T-helper 2 cell (primary cell): ENCODE data around the gene KCNN3.
"Not testable (repeated sequence)": the region's sequence is repeated elsewhere in the genome, so short reads cannot be mapped to it uniquely, and the experiment has no call there.

ENCODE experiments used
- DNase-seq, 5 experiments: peaks; one replicate each; pipeline versions ENCODE4 v3.0.0 to v3.0.0-alpha.2; 2012 to 2022
- total RNA-seq, 2 donors: gene quantifications; one replicate each; lab custom pipeline; 2026; lab: John Stamatoyannopoulos, UW

Gene KCNN3
- total RNA-seq, result 0 to 0.27 reads per million in 2 donors

DNA sequence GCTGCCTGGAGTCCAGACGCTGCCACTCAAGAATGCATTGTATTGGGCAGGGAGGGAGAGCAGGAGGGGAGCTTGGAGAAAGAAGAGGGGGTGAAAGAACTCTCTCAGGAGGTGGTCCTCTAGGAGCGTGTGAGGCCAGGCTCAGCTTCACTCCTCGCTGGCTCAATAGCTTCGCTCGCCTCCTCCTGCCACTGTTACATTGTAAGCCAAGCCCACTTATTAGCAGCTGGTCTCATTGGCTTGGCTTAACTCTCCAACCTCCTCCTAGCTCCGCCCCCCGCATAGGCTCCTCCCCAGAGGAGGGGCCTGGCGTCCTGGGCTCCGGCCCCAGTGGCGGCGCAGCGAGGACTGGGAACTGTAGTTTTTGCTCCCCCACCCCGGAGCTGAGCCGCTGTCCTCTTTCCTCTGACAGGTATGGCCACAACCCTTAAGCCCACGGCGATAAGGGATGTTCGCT lies at the start of gene KCNN3:
Gene KCNN3, minus strand, starts transcription at position 167 of the 457 bp plus-strand sequence. CDS start 317 bp downstream, outside the sequence.
- peak; percentile 48 to 69 (median 66) for DNase-seq

DNA sequence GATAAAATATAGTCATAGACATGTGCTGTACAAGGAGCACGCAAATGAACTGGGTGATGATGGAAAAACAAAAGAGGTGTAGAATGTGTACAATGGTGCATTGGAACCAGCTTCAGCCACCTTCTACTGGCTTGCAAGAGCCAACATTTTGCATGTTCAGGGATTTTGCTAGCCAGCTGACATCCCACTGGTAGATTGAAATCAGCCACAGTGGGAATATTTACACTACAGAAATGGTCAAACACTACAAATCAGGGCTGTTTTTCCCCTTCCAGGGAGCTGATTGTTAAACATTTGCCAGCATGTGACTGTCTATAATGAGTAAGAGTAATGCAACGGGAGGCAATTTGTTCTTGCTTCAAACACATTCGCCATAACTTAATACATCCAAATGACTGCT lies 43.2 kb upstream of the KCNN3 start:
- no peak for DNase-seq

DNA sequence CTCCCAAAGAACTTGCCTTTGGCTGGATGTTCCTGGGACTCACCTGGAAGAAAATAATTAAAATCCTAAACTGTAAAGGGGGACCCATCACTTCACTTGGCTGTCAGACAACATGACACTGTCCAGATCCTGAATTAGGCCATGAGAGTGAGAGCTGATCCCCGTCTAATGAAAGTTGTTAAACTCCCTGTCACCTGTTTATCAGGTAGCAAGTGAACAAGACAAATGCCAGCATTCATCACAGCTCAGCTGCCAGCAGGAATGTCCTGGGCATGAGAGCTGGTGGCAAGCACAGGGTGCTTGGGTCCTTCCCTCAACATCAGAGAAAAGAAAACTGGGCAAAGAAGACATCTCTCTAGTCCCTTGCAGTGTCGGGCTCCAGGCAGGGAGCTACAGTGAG lies 42.7 kb upstream of the KCNN3 start:
- DNase-seq, result no peak

DNA sequence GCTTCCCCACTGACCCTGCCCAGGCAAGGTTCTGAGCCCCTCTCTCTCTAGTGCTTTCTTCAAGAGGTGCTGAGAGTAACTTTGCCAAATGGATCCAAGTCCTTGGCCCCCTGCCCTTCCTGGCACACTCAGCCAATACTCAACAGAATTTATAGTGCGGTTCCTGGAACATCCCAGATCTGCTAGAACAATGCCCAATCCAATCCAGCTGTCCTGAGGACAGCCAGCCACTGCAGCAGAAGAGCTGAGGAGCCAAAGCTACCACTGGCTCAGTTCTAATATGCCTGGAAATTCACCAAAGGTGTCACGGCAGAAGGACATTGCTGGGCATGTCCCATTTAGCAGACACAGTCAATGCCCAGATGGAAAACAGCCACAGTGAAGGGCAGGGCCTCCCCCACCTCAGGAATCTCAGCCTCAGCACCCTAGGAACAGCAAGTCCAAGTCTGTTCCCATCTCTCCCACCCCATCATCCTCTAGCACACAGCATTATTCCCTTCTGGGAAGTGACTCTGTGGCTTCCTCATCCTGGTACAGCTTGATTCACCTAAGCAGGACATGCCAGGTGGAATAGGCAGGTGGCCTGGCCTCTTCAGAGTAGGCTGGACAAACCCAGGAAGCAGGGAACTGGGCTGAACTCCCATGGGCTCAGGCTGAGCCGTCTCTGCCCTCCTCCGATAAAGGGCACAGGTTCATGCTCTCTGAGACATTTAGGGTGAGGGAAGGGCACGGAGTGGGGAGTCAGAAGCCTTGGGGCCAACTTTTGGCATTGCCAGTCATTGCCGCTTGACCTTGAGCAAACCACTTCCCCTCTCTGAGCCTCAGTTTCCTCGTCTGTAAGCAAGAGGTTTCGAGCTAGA lies 41.8 kb upstream of the KCNN3 start:
- no peak for DNase-seq

DNA sequence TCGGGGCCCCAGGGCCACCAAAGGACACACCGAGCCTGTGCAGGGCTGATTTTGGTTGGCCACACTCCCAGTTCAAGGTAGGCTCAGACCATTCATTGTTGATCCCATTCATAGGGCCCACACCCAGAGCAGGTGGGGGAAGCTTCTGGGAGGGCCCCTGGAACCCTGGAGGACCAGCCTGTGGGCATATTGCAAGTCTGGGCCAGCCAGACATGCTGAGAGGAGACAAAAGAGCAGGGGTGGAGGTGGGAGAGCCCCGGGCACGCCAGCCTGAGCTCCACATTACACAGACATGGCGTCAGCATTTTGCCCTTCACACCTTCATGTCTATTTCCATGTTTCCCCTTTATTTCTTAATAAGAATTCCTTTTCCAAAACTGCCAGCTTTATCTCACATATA lies 40.8 kb upstream of the KCNN3 start:
- no peak for DNase-seq

DNA sequence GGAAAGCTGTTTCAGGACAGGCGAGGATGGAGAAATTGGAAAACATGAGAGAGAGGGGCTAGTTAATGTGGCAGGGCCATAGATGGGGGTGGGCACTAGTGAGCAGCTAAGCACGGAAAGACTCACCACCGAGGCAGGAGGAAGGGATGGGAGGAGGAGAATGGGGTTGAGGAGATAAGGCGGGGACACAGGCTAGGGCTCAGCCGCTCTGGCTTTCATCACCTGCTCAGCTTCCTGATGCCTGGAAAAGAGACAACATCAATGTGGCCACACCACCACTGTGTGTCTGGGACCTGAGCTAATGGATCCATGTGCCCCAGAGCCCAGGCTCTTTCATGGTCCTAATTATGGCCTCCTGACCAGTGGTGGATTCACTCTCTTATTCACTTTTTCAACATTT lies 38.9 kb upstream of the KCNN3 start:
- no peak for DNase-seq

DNA sequence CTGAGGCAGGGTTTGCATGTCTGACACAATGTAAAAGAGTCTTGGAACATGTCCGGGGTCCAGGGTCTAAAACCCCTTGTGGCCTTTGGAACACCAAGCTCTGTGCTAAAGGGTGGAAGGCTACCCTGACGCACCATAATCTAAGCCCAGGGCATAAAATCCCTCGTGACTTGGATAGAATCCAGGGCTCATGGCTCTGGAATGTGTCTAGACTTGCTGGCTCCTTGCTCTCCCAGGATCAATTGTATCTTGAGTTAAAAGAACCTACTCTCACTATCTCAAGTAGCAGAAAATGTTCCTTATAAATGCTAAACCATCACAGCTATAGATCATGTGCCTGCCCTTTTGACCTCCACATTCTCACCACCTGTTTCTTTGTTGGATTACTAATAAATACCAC lies 38.0 kb upstream of the KCNN3 start:
- not testable (repeated sequence) for DNase-seq

DNA sequence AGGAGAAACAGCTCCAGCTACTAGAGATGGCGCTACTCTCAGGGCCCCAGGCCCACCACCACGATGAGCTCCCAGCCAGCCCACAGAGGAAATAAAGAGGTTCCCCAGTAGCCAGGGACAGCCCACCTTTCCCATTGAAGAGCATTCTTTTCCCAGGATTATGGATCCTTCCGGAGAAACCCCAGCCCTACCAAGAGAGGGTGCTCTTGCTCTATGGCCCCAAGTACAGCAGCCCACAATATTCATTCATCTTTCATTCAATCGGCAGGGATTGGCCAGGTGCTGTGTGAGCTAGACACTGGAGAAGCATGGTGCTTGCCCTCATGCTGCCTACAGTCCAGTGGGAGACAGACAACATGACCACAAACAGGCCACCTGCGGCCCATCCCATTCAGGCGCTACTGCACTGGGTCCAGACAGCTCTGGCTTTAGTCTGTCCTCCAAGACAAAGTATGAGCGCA lies 36.6 kb upstream of the KCNN3 start:
- DNase-seq, result peak in 1 of 5 experiments; percentile 1

DNA sequence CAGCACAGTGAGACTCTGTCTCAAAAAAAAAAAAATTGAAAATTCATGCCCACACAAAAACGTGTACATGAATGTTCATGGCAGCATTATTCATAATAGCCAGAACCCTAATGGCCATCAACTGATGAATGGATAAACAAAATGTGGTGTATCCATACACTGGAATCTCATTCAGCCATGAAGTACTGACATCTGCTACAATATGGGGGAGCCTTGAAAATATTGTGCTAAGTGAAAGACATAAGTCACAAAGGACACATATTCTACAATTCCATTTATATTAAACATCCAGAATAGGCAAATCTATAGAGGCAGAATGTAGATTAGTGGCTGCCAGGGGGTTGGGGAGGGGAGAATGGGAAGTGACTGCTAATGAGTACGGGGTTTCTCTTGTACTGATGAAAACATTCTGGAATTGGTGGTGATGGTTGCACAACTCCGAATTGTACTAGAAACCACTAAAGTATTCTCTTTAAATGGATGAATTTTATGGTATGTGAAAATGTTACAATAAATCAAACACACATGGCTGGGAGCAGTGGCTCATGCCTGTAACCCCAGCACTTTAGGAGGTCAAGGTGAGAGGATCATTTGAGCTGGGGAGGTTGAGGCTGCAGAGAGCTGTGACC lies 33.0 kb upstream of the KCNN3 start:
- DNase-seq, result no peak

DNA sequence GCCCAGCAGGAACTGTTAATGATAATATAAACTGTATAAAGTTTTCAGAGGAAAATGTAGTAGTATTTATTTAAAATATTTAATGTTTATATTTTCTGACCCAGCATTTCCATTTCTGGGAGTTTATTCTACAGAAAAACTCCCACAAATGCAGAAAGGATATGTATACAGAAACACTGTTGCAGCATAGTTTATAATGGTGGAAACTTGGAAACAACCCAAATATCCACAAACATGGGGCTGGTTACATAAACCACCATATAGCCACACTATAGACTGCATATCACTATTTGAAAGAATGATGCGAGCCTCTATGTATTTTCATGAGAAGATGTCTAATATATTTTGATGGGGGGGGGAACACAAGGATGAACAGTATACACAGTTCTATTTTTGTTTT lies 31.5 kb upstream of the KCNN3 start:
- DNase-seq, result no peak

DNA sequence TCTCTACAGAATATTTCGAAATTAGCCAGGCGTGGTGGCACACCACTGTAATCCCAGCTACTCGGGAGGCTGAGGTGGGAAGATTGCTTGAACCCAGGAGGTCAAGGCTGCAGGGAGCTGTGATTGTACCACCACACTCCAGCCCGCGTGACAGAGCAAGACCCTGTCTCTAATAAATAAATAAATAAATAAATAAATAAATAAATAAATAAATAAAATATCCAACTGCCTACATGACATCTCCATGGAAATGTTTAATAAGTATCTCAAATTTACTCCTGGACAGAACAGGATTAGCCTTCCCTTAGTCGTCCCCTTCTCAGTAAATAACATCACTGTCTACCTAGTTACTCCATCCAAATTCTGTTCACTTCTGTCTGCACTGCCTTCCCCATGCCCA lies 29.0 kb upstream of the KCNN3 start:
- DNase-seq, result no peak

DNA sequence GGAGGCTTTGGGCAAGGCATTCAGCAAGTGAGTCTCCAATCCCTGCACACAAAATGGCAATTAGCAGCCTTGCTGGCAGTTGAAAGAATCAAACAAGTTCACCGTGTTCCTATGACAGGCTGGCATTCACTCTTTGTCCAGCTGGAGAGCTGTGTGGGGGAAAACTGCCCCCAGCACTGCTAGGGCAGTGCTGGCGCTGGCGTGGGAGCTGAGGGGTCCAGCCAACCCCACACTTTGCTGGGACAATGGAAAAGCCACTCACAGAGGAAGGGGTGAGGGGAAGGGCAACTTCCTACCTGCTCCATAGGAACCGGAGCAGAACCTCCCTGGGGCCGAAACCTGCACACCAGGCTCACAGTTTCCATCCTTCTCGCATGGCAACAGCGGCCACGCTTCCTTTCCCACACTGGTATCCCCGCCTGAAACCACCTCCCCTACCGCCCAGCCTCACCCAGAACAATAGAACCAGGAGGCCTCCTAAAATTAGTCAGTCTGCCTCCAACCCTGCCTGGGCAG lies 26.7 kb upstream of the KCNN3 start:
- DNase-seq, result no peak

DNA sequence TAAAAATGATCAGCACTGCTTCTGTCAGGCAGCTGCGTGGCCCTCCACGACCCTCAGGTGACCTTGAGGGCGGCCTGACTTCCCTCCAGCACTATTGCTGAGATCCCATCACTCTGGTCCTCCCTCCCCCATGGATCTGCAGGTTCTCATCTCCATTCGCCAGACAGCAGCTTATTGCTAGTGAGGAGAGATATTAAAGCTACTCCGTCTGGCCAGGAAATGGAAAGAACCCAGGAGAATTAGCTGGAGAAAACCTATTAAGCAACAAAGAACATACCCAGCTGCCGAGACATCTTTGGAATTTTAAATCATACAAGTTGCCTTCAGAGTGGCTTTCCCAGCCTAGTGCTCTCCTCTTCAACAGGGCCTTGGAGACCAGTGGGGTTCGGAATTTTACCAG lies 25.7 kb upstream of the KCNN3 start:
- DNase-seq, result no peak

DNA sequence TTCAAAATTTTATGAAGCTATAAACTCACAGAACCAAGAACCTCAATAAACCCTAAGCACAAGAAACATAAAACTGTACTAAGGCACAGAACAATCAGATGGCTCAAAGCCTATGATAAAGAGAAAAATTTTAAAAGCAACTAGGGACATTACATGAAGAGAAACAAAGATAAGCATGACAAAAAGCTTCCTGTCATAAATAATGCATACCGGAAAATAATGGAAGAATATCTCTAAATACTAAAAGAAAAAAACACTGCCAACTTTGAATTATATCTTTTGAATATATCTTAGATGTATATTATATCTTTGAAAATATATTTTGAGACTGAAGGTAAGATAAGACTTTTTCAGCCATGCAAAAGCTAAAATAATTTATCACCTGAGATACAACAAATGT lies 21.4 kb upstream of the KCNN3 start:
- DNase-seq, result no peak

DNA sequence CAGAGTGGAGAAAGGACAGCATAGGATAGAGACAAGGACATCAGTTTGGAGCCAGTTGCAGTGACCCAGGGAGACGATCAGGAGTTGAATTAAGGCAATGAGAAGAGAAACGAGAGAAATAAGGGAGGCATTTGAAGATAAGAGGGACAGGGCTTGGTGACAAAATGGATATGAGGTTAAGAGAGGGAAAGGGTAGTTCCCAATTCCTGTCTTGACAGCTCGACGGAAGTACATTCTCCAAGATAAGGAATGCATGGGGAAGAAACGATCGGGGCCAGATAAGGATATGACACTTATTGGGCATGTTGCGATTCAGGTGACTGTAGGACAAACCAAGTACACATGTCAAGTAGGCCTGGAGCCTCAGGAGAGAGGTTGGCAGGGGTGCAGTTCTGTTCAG lies 18.7 kb upstream of the KCNN3 start:
- DNase-seq, result no peak

DNA sequence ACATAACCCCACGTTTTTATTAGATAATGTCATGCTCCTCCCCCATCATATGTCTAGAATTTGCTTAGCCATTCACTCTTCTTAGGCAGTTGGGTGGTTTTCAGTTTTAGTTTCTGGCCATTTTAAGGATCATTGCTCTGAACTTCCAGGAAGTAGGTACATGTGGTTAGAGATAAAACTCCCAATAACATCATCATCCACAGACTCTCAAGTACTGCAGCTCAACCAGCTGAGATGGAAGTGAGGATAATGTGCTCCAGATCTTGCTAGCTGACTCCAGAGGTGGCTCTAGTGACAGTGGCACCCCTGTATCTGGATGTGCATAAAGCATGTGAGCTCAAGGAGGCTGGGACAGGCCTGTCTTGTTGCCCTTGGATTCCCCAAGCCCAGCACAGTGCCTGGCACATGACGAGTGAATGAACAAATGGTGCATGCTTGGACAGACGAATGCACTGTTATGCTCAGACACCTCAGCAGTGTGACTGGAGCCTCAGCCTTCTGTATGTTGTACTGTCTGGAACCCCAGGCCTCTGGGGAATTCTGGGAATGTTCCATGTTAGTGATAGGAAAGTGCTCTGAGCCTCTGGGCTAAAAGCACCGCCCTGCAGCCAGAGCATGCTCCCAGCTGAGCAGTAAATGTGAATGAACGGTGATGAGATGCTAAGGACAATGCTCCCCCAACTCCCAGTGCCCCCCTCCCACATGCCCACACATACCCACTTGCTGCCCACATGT lies 16.4 kb upstream of the KCNN3 start:
- peak in 1 of 5 experiments; percentile 27 for DNase-seq

DNA sequence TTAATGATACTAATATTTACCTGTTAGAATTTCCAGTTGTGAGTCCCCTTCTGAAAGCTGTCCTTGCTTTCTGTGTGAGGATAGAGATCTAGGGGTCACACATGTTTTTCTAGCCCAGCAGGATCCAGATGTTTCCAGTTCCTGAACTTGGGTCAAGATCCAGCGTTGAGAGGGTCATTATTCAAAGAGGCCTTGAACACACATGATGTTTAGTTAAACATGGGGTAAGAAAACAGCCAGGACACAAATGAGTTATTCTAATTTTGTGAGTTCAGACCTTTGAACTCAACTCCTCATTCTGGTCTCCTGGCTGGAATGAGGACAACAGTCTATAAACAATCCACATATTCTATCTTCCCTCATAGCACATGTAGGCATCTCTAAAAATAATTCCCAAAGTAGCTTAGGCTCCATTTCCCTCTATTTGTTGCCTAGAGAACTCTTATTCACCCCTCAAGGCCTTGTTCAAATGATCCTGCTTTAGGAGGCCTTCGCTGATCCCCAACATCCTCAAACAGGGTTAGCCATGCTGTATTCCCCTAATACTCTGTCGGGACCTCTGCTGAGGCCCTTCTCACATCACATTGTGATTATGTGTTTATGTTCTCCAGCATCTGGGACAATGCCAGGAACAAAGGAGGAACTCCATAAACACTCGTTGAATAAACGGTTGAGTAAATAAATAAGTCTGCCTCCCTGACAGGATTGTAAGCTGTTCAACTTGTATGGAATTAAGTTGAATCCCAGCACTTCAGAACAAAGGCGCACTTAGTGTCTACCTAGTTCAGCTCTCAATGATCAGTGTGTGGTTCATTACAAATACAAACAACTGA lies 15.0 kb upstream of the KCNN3 start:
- no peak for DNase-seq

DNA sequence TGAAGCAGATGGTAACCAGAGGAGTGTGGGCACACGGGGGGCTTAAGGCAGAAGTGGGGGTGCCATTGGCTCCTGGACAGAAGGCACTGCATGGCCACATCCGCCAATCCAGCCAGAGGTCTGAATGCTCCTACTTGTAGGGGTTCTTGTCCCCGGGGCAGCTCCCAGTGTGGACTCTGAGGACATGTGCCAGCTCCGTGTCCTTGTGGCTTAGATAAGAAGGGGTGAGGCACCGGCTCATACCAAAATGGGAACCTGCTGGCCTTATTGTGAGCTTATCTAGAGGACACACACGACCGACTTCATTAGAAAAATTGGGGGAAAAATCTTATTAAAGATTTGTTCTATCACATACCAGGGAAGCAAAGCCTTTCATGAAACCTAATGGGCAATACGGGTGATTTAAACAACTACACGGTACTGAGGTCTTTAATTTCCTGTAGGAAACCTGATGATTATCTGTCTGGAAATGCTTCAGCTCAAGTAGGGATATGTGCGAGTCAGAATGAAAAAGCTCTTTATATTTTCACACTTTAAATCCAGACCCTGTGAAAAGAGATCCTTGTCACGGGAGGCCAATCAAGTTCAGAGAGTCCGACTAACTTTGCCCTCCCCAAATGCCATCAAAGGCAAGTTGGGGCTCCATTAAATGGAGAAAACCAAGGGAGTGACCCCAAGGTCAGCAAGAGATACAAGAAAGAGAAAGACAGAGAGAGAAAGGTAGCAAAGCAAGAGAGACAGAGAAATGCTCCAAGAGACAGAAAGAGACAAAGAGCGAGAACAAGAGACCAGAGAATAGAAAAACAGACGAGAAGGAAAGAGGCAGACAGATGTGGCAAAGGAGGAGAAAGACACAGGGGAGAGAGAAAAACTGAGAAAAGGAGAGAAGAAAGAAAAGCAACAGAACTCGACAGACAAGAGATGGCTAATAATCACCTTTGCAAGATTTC lies 14.1 kb upstream of the KCNN3 start:
- no peak for DNase-seq

DNA sequence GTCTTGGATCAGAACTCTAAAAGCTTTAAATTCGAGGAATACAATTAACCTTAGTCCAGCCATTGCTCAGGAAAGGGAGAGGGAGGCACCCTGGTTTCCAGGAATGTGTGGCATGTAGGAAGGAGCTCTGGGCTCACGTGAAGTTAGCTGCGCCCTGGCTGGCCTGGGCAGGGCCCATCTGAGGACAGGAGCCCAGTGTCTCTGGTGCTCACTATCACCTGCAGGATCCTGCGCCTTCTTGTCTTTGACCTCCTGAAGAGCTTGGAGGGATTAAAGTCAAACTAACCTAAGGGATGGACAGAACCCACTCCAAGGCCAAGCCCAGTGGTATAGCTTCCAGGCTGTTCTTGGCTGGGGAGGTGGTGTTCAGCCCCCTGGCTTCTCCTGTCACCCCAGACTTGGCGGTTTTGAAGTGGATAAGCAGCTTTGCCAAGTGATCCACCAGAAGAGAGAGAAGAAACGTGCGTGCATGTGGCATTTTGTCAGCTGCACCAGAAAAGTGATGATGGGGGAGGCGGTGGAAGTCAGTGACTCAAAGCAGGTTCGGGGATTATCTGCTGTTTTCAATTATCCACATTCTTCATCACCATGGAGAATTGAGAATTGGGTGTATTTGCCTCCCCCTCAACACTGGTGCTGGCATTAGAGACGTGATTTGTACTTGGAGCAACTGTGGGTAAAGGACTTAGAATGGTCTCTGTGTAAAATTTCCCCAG lies 11.9 kb upstream of the KCNN3 start:
- DNase-seq, result no peak

DNA sequence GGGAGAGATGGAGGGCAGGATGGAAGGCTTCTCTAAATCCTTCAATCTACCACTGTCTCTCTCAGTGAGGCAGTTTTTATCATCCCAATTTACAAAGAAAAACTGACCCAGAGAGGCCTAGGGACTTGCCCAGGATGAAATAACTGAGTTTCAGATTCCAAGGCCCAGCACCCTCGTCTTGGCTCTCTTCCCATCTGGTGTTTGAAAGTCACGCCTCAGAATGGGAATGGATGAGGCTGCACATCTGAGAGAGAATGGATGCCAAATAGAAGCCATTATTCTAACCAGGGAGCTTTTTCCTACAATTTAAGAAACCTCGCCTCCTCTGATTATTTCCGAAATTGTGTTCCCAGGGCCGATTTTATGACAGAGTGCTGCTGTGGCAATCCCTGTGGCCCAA lies 10.6 kb upstream of the KCNN3 start:
- DNase-seq, result no peak
